HepG2 (cell line): ENCODE results near the gene EDEM3. TPM values are rescaled to one million over a fixed set of nuclear protein-coding genes. Genes with fewer than 3 reads are reported as not detected.
A peak's percentile ranks its signal among the peaks of the same experiment; 100 is the strongest.

Experiments
- ATAC-seq: fragments of 200-7000 bp; cut with Tn5 transposase; 3 replicates; pipeline ENCODE4 v1.9.1; 2020; ENCODE audit warnings: mild to moderate bottlenecking, moderate library complexity
- BruUV-seq: library from RNA; stranded (reverse); fragments of 400-500 nt; replicated peaks from 2 replicates; lab custom pipeline; 2021; lab: Mats Ljungman, UMichigan
- CTCF ChIA-PET: fragments of 300-600 bp; formaldehyde crosslinking; extraction: SDS; loops from one replicate; lab custom pipeline; 2021; ENCODE audit warnings: low total read pairs, inconsistent platforms, low intra/inter-chr PET ratio; lab: Yijun Ruan, JAX
- POLR2A ChIA-PET: fragments of 350-600 bp; sonication (Branson Sonifier 250); formaldehyde crosslinking; loops from one replicate; lab custom pipeline; 2020; ENCODE audit warnings: antibody characterized with exemption, inconsistent platforms; lab: Yijun Ruan, JAX
- DNase-seq: peaks from one replicate; pipeline ENCODE4 v3.0.0-alpha.2; 2015; ENCODE audit warnings: low spot score
- FAIRE-seq: peaks from 3 replicates; lab custom pipeline; 2011; peaks lifted over from hg19 to GRCh38; lab: Jason Lieb, UNC
- H2AFZ ChIP-seq: one replicate; pipeline ENCODE4 v1.6.1; 2011; ENCODE audit warnings: low read length, inconsistent platforms
- H3K27ac ChIP-seq: fragments of 300-600 bp; 3 replicates; pipeline ENCODE4 v1.8.0; 2011; ENCODE audit warnings: mixed run types, mild to moderate bottlenecking, mixed read lengths, low read length, inconsistent platforms; ENCODE audit not compliant: insufficient read depth; ENCODE audit errors: extremely low read length
- H3K27me3 ChIP-seq, 2 experiments: fragments of 200-600 bp in 1 of 2; 2 replicates in 1 of 2; 3 replicates in 1 of 2; pipeline versions ENCODE4 v1.6.0 to v1.8.0; 2011; ENCODE audit warnings: low read length in 2 of 2, mild to moderate bottlenecking in 2 of 2, moderate library complexity in 2 of 2, inconsistent platforms in 1 of 2; ENCODE audit not compliant: insufficient read depth in 2 of 2, control insufficient read depth in 1 of 2
- H3K36me3 ChIP-seq, 2 experiments: fragments of 200-600 bp in 1 of 2; replicated peaks in 1 of 2; 2 replicates in 1 of 2; 3 replicates in 1 of 2; pipeline versions ENCODE4 v1.5.1 to v1.8.0; 2011; ENCODE audit warnings: low read length in 2 of 2, inconsistent platforms in 1 of 2; ENCODE audit not compliant: insufficient read depth in 2 of 2, control insufficient read depth in 1 of 2
- H3K4me1 ChIP-seq: 2 replicates; pipeline ENCODE4 v1.5.1; 2012; ENCODE audit warnings: low read length, inconsistent platforms; ENCODE audit not compliant: insufficient read depth
- H3K4me2 ChIP-seq: 2 replicates; pipeline ENCODE4 v1.6.0; 2011; ENCODE audit warnings: low read depth, low read length, inconsistent platforms
- H3K4me3 ChIP-seq, 3 experiments: fragments of 200-600 bp in 1 of 3; sonication (generic), shearing (Covaris generic) in 1 of 3; replicated peaks in 1 of 3; 2 replicates each; pipeline ENCODE4 v1.5.1; 2011 to 2016; ENCODE audit warnings: low read length in 3 of 3, inconsistent platforms in 2 of 3, low read depth in 2 of 3, mild to moderate bottlenecking in 2 of 3, control low read depth in 1 of 3, mixed read lengths in 1 of 3; ENCODE audit not compliant: insufficient read depth in 1 of 3
- H3K79me2 ChIP-seq: one replicate; pipeline ENCODE4 v1.6.1; 2011; ENCODE audit warnings: low read length, inconsistent platforms; ENCODE audit not compliant: insufficient read depth
- H3K9ac ChIP-seq: 2 replicates; pipeline ENCODE4 v1.6.0; 2011; ENCODE audit warnings: mild to moderate bottlenecking, low read depth, low read length, inconsistent platforms; ENCODE audit not compliant: insufficient read depth
- H3K9me3 ChIP-seq: 2 replicates; pipeline ENCODE4 v1.5.1; 2012; ENCODE audit warnings: mild to moderate bottlenecking, low read length
- H4K20me1 ChIP-seq: 2 replicates; pipeline ENCODE4 v1.6.0; 2011; ENCODE audit warnings: inconsistent platforms, mild to moderate bottlenecking, low read length, moderate library complexity; ENCODE audit not compliant: insufficient read depth
- KDM3A ChIP-seq: IDR thresholded peaks from 2 replicates; pipeline ENCODE4 v1.6.1; 2018; ENCODE audit warnings: low read depth, missing compliant biosample characterization
- MAFK ChIP-seq, 2 experiments: IDR thresholded peaks in 1 of 2; conservative IDR thresholded peaks in 1 of 2; 2 replicates each; pipeline ENCODE4 v1.6.1; 2011; ENCODE audit warnings: improper control_type of control experiment in 2 of 2, low read length in 2 of 2
- MTF1 ChIP-seq: sonication (generic); formaldehyde crosslinking; IDR thresholded peaks from 2 replicates; pipeline ENCODE4 v1.5.0; 2020; ENCODE audit warnings: missing genetic modification reagents
- SRY ChIP-seq: sonication (generic); formaldehyde crosslinking; IDR thresholded peaks from 2 replicates; pipeline ENCODE4 v1.8.0; 2022; ENCODE audit warnings: mild to moderate bottlenecking, missing genetic modification reagents
- XBP1 ChIP-seq: sonication (generic); formaldehyde crosslinking; IDR thresholded peaks from 2 replicates; pipeline ENCODE4 v1.5.0; 2020; ENCODE audit warnings: missing genetic modification reagents
- whole genome bisulfite sequencing: methylation state at CpG from one replicate; pipeline ENCODE4 v1.1.6; 2017; ENCODE audit warnings: low lambda C conversion rate; 5-methylcytosine and 5-hydroxymethylcytosine counted together
- in situ Hi-C: cut with HindIII; loops from 2 replicates; pipeline ENCODE4 v1.10.0; 2017; ENCODE audit warnings: low pct_unique_long_range_greater_than_20kb; ENCODE audit not compliant: extremely low pct_ligation_motif_present
- intact Hi-C: fragments of 100-400 bp; cut with micrococcal nuclease; formaldehyde crosslinking; loops from one replicate; pipeline ENCODE4 v1.10.0; 2022; ENCODE audit not compliant: unreplicated experiment
- polyA plus RNA-seq, 8 experiments: library from polyadenylated mRNA; depleted of rRNA in 3 of 8; stranded (reverse) in 7 of 8; unstranded in 1 of 8; fragments of >200 nt; fragmentation: Illumina TruSeq in 4 of 8; extraction: Trizol in 4 of 8; gene quantifications; 2 replicates each; pipeline versions ENCODE4 v1.2.1 to v1.2.3, GENCODE V29; 2011 to 2016; ENCODE audit warnings: low read depth in 4 of 8, missing spikeins in 1 of 8, mixed read lengths in 1 of 8; ENCODE audit not compliant: insufficient read depth in 1 of 8
- total RNA-seq, 5 experiments: library from RNA; depleted of rRNA; stranded (reverse); fragments of >200 nt; fragmentation: Illumina TruSeq; extraction: Trizol; gene quantifications; 2 replicates each; pipeline ENCODE4 v1.2.3, GENCODE V29; 2016; ENCODE audit warnings: low read depth in 1 of 5
- TF ChIP-seq, protein P1 (sequence below): sonication (generic); formaldehyde crosslinking; IDR thresholded peaks from 2 replicates; pipeline ENCODE4 v1.4.0; 2020; ENCODE audit warnings: missing genetic modification reagents
- TF ChIP-seq, protein P2 (sequence below): IDR thresholded peaks from 2 replicates; pipeline ENCODE4 v1.6.1; 2016; ENCODE audit warnings: mild to moderate bottlenecking, missing biosample characterization, missing genetic modification reagents
- TF ChIP-seq, protein P3 (sequence below): sonication (generic); formaldehyde crosslinking; IDR thresholded peaks from 2 replicates; pipeline ENCODE4 v1.8.0; 2022; ENCODE audit warnings: mild to moderate bottlenecking, missing genetic modification reagents, moderate library complexity

Gene EDEM3
- total and polyA plus RNA-seq, 2 of the 13 experiments (the other 11 are each of a cell fraction or from before 2014, with no cell fraction given): 13.1 to 18.2 TPM

DNA sequence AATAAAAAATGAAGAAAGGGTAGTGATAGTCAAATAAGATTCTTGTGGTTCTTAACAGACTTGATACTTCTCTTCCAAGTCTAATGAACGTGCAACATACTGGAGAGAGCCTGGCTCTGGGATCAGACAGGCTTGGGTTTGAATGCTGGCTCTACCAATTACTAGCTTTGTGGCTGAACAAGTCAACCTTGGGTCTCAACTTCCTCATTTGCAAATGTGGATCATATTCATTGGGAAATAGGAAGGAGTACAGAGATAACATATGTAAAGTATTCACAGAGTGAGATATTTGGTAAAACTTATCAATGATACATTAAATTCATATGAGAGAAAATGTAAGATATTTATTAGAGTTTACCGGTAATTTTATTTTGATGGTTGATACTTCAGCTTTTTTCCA lies 2.0 kb downstream of the EDEM3 start (continued):
- TF ChIP-seq XBP1 (CRISPR knock-in tag): no peak

DNA sequence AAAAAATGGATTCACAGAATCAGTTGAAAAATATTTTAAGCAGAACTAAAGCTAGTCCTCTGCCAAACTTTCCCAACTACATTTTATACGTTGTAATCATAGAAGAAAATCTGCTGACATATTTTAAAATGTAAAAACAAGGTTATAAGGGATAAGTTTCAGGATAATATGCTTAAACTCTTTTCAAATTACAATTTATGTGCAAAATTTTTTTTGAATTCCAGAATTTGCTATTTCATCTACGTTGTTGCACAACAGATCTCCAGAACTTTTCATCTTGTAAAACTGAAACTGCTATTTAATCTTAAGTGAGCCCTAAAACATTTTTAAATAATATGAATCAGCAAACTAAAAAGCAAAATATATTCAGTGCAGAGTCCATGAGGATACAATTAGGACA lies 5.9 kb downstream of the EDEM3 start:
- H3K4me3 ChIP-seq: no peak overlapping the region
- CTCF ChIA-PET: no interaction called here
- intact Hi-C loops: no loop called here
- H3K4me2 ChIP-seq: no peak overlapping the region
- no TSS peak for BruUV-seq
- H3K36me3 ChIP-seq: no peaks in the 10 kb centered on the region
- no peak for ATAC-seq
- in situ Hi-C loops: no loop called here
- TF ChIP-seq, protein P1, sequence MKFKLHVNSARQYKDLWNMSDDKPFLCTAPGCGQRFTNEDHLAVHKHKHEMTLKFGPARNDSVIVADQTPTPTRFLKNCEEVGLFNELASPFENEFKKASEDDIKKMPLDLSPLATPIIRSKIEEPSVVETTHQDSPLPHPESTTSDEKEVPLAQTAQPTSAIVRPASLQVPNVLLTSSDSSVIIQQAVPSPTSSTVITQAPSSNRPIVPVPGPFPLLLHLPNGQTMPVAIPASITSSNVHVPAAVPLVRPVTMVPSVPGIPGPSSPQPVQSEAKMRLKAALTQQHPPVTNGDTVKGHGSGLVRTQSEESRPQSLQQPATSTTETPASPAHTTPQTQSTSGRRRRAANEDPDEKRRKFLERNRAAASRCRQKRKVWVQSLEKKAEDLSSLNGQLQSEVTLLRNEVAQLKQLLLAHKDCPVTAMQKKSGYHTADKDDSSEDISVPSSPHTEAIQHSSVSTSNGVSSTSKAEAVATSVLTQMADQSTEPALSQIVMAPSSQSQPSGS: no peak
- TF ChIP-seq KDM3A (CRISPR knock-in tag): no peak
- no peak for TF ChIP-seq SRY (CRISPR knock-in tag)
- TF ChIP-seq, protein P2, sequence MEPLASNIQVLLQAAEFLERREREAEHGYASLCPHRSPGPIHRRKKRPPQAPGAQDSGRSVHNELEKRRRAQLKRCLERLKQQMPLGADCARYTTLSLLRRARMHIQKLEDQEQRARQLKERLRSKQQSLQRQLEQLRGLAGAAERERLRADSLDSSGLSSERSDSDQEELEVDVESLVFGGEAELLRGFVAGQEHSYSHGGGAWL (CRISPR knock-in tag): no peak
- 0 out of 4 replicates have a peak, but pooled peaks of 1 of the 2 experiments have one; percentile 19 for TF ChIP-seq MAFK (conservative IDR thresholded peaks at IDR 0.05 in 1 of 2, IDR thresholded peaks at IDR 0.05 in 1 of 2; ENCODE audit: low read length in 2 of 2)
- no peak for TF ChIP-seq MTF1 (CRISPR knock-in tag)
- TF ChIP-seq, protein P3, sequence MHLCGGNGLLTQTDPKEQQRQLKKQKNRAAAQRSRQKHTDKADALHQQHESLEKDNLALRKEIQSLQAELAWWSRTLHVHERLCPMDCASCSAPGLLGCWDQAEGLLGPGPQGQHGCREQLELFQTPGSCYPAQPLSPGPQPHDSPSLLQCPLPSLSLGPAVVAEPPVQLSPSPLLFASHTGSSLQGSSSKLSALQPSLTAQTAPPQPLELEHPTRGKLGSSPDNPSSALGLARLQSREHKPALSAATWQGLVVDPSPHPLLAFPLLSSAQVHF (CRISPR knock-in tag): no peak
- TF ChIP-seq, all 625 proteins: peak for 1
- no peaks in the 10 kb centered on the region for H3K9me3 ChIP-seq
- H2AFZ ChIP-seq: no peak overlapping the region
- peaks cover 33% of the 10 kb centered on the region for H3K4me1 ChIP-seq
- 95% methylated on average over 2 of the region's 2 CpGs for WGBS
- no peak for FAIRE-seq
- POLR2A ChIA-PET: no interaction called here
- no peaks in the 10 kb centered on the region for H3K27me3 ChIP-seq
- H3K9ac ChIP-seq: no peak overlapping the region
- no peak overlapping the region for H3K27ac ChIP-seq
- no peak for DNase-seq
- no peaks in the 10 kb centered on the region for H4K20me1 ChIP-seq
- peaks cover 8% of the 10 kb centered on the region for H3K79me2 ChIP-seq
